H1 (cell line): ENCODE data around the gene PHF10. TPM values are rescaled to one million over a fixed set of nuclear protein-coding genes. Genes with fewer than 3 reads are reported as not detected.
A peak's percentile ranks its signal among the peaks of the same experiment; 100 is the strongest.

Source experiments
- CTCF ChIA-PET: fragments of 300-600 bp; sonication (Branson Sonifier 250); formaldehyde crosslinking; loops from one replicate; lab custom pipeline; 2021; ENCODE audit not compliant: partially characterized antibody; lab: Charles Lee
- POLR2A ChIA-PET: fragments of 300-600 bp; sonication (Branson Sonifier 250); formaldehyde crosslinking; loops from one replicate; lab custom pipeline; 2021; ENCODE audit warnings: inconsistent platforms; ENCODE audit not compliant: partially characterized antibody; lab: Charles Lee
- DNase-seq, 2 experiments: peaks; one replicate each; pipeline versions ENCODE4 v3.0.0 to v3.0.0-alpha.2; 2010 to 2022; ENCODE audit warnings: low spot score in 2 of 2, low read depth in 1 of 2, mixed read lengths in 1 of 2
- FAIRE-seq: peaks from 2 replicates; lab custom pipeline; 2011; peaks lifted over from hg19 to GRCh38; lab: Jason Lieb, UNC
- H2AFZ ChIP-seq: 2 replicates; pipeline ENCODE4 v1.8.1; 2012; ENCODE audit warnings: low read length, inconsistent platforms
- H2AK5ac ChIP-seq: 2 replicates; pipeline ENCODE4 v1.6.1; 2013; ENCODE audit warnings: low read depth, low read length
- H2BK120ac ChIP-seq: replicated peaks from 2 replicates; pipeline ENCODE3; 2013; ENCODE audit warnings: low read depth, low read length, inconsistent platforms
- H2BK12ac ChIP-seq: 2 replicates; pipeline ENCODE4 v1.6.1; 2013; ENCODE audit warnings: low read depth, low read length
- H2BK15ac ChIP-seq: 2 replicates; pipeline ENCODE4 v1.6.1; 2013; ENCODE audit warnings: low read length
- H2BK20ac ChIP-seq: 2 replicates; pipeline ENCODE4 v1.6.1; 2013; ENCODE audit warnings: low read length
- H2BK5ac ChIP-seq: 2 replicates; pipeline ENCODE4 v1.6.1; 2013; ENCODE audit warnings: low read depth, low read length
- H3K14ac ChIP-seq: 2 replicates; pipeline ENCODE4 v1.6.1; 2013; ENCODE audit warnings: inconsistent platforms; ENCODE audit not compliant: insufficient read length
- H3K18ac ChIP-seq: 2 replicates; pipeline ENCODE4 v1.6.1; 2013; ENCODE audit warnings: low read length; ENCODE audit errors: extremely low read depth
- H3K23ac ChIP-seq: 2 replicates; pipeline ENCODE4 v1.6.1; 2013; ENCODE audit warnings: inconsistent platforms; ENCODE audit not compliant: insufficient read length
- H3K23me2 ChIP-seq: 2 replicates; pipeline ENCODE4 v1.6.1; 2013; ENCODE audit warnings: low read depth, low read length
- H3K27ac ChIP-seq: 2 replicates; pipeline ENCODE4 v1.6.1; 2011; ENCODE audit warnings: low read depth, low read length, inconsistent platforms
- H3K27me3 ChIP-seq, 4 experiments: replicated peaks in 1 of 4; 1 replicate in 1 of 4; 2 replicates in 3 of 4; pipeline versions ENCODE4 v1.6.1 to v1.8.1; 2011 to 2013; ENCODE audit warnings: low read length in 3 of 4, mild to moderate bottlenecking in 3 of 4, inconsistent platforms in 2 of 4, mixed read lengths in 2 of 4, moderate library complexity in 1 of 4; ENCODE audit not compliant: control insufficient read depth in 3 of 4, insufficient read depth in 3 of 4; ENCODE audit errors: extremely low read depth in 1 of 4
- H3K36me3 ChIP-seq, 4 experiments: 2 replicates each; pipeline versions ENCODE4 v1.6.1 to v1.8.1; 2011 to 2013; ENCODE audit warnings: mild to moderate bottlenecking in 4 of 4, low read length in 3 of 4, moderate library complexity in 2 of 4, control low read depth in 1 of 4, inconsistent platforms in 1 of 4; ENCODE audit not compliant: insufficient read depth in 4 of 4, control insufficient read depth in 2 of 4
- H3K4ac ChIP-seq: replicated peaks from 2 replicates; pipeline ENCODE3; 2013; ENCODE audit warnings: low read length, low read depth, mixed read lengths, inconsistent platforms; ENCODE audit not compliant: insufficient read length
- H3K4me1 ChIP-seq, 4 experiments: replicated peaks in 1 of 4; 1 replicate in 1 of 4; 2 replicates in 3 of 4; pipeline versions ENCODE4 v1.6.1 to v1.8.1; 2011 to 2013; ENCODE audit warnings: low read length in 3 of 4, inconsistent platforms in 2 of 4, mixed read lengths in 1 of 4; ENCODE audit not compliant: insufficient read depth in 4 of 4, control insufficient read depth in 3 of 4
- H3K4me2 ChIP-seq, 2 experiments: 2 replicates each; pipeline versions ENCODE4 v1.6.1 to v1.8.1; 2011 to 2013; ENCODE audit warnings: low read depth in 2 of 2, low read length in 2 of 2, control low read depth in 1 of 2, inconsistent platforms in 1 of 2, mild to moderate bottlenecking in 1 of 2; ENCODE audit not compliant: insufficient read depth in 1 of 2
- H3K4me3 ChIP-seq, 4 experiments: fragments of 200-600, 300-600 bp in 1 of 4; sonication (generic), shearing (Covaris generic), sonication (Bioruptor Twin) in 1 of 4; 2 replicates each; pipeline versions ENCODE4 v1.5.1 to v1.8.1; 2011 to 2016; ENCODE audit warnings: low read length in 4 of 4, low read depth in 3 of 4, control low read depth in 2 of 4, inconsistent platforms in 2 of 4, mild to moderate bottlenecking in 2 of 4, mixed read lengths in 1 of 4, moderate library complexity in 1 of 4; ENCODE audit not compliant: insufficient read depth in 2 of 4; ENCODE audit errors: extremely low read depth in 1 of 4
- H3K56ac ChIP-seq: replicated peaks from 2 replicates; pipeline ENCODE3; 2013; ENCODE audit warnings: low read depth, mild to moderate bottlenecking, mixed read lengths, low read length, inconsistent platforms; ENCODE audit not compliant: insufficient read length
- H3K79me1 ChIP-seq: 2 replicates; pipeline ENCODE4 v1.6.1; 2013; ENCODE audit warnings: low read depth, low read length, control low read depth
- H3K79me2 ChIP-seq, 2 experiments: 2 replicates each; pipeline versions ENCODE4 v1.6.1 to v1.8.1; 2012 to 2013; ENCODE audit warnings: low read length in 2 of 2, mild to moderate bottlenecking in 2 of 2, inconsistent platforms in 1 of 2; ENCODE audit not compliant: insufficient read depth in 2 of 2, control insufficient read depth in 1 of 2
- H3K9ac ChIP-seq, 4 experiments: replicated peaks in 1 of 4; 1 replicate in 1 of 4; 2 replicates in 3 of 4; pipeline versions ENCODE4 v1.6.1 to v1.8.1; 2011 to 2013; ENCODE audit warnings: low read depth in 3 of 4, low read length in 3 of 4, control low read depth in 2 of 4, mild to moderate bottlenecking in 2 of 4, moderate library complexity in 2 of 4, inconsistent platforms in 1 of 4; ENCODE audit errors: extremely low read depth in 1 of 4
- H3K9me3 ChIP-seq, 2 experiments: 2 replicates each; pipeline versions ENCODE4 v1.6.1 to v1.8.1; 2012 to 2013; ENCODE audit warnings: mild to moderate bottlenecking in 2 of 2, moderate library complexity in 2 of 2, control low read depth in 1 of 2, inconsistent platforms in 1 of 2, low read depth in 1 of 2, low read length in 1 of 2, mixed read lengths in 1 of 2; ENCODE audit not compliant: insufficient read depth in 2 of 2
- H4K20me1 ChIP-seq, 2 experiments: replicated peaks in 1 of 2; 2 replicates each; pipeline versions ENCODE3 to v1.8.1; 2011 to 2013; ENCODE audit warnings: inconsistent platforms in 2 of 2, low read length in 2 of 2, mild to moderate bottlenecking in 1 of 2; ENCODE audit not compliant: insufficient read depth in 2 of 2, control insufficient read depth in 1 of 2
- H4K5ac ChIP-seq: 2 replicates; pipeline ENCODE4 v1.6.1; 2013; ENCODE audit warnings: low read length, low read depth, mixed read lengths, inconsistent platforms; ENCODE audit not compliant: insufficient read length
- H4K8ac ChIP-seq: 2 replicates; pipeline ENCODE4 v1.8.0; 2013; ENCODE audit warnings: mild to moderate bottlenecking, moderate library complexity, low read length, inconsistent platforms; ENCODE audit not compliant: insufficient read depth; ENCODE audit errors: extremely low read depth
- H4K91ac ChIP-seq: replicated peaks from 2 replicates; pipeline ENCODE3; 2013; ENCODE audit warnings: low read length, mixed read lengths, inconsistent platforms; ENCODE audit not compliant: insufficient read length
- MAFK ChIP-seq: IDR thresholded peaks from 2 replicates; pipeline ENCODE4 v1.6.1; 2012; ENCODE audit warnings: low read depth, mild to moderate bottlenecking, improper control_type of control experiment, low read length
- SP2 ChIP-seq: IDR thresholded peaks from 2 replicates; pipeline ENCODE4 v1.6.1; 2012; ENCODE audit warnings: mild to moderate bottlenecking, low read length, inconsistent platforms
- WGBS, 2 experiments: shearing (Covaris generic) in 1 of 2; methylation state at CpG; one replicate each; pipeline versions ENCODE4 v1.1.6 to v1.1.7; 2013 to 2015; ENCODE audit warnings: low lambda C conversion rate in 2 of 2, mixed read lengths in 2 of 2, inconsistent platforms in 1 of 2, low coverage in 1 of 2, missing lambda C conversion rate in 1 of 2; ENCODE audit not compliant: insufficient replicate concordance in 2 of 2, insufficient coverage in 1 of 2, insufficient read length in 1 of 2; ENCODE audit errors: extremely low coverage in 1 of 2, missing lambda C conversion rate in 1 of 2; 5-methylcytosine and 5-hydroxymethylcytosine counted together
- polyA plus RNA-seq, 7 experiments: library from polyadenylated mRNA; depleted of rRNA in 3 of 7; stranded (reverse) in 5 of 7; unstranded in 2 of 7; fragments of >200 nt in 5 of 7; fragments of 200-250 nt in 2 of 7; gene quantifications; 1 replicate in 5 of 7; 2 replicates in 1 of 7; 4 replicates in 1 of 7; pipeline versions ENCODE4 v1.2.1 to v1.2.3, GENCODE V29; 2011 to 2013; ENCODE audit warnings: missing spikeins in 2 of 7, mixed read lengths in 2 of 7
- total RNA-seq: library from RNA; stranded (reverse); fragmentation: NEBNext Ultra II Directional; extraction: Animal tissue kit (Norgen Biotek cat#: 25700); gene quantifications from 2 replicates; pipeline ENCODE4 v1.2.1, GENCODE V29; 2021

PHF10 gene
- total and polyA plus RNA-seq, 2 of the 8 experiments (the other 6 are each of a cell fraction or from before 2014, with no cell fraction given), result 15.6 to 51.1 TPM

DNA sequence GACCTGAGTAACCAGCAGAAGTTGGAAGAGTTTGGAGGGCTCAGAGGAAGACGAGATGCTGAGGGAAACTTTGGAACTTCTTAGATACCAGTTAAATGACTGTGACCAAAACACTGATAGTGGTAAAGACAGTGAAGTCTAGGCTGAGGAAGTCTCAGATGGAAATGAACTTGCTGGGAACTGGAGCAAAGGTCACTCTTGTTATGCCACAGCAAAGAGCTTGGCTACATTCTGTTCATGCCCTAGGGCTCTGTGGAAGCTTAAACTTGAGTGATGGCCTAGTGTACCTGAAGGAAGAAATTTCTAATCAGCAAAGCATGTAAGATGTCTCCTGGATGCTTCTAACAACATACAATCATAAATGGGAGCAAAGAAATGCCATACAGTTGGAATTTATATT, 47.2 kb downstream of the PHF10 start:
- H3K23ac ChIP-seq, result no peak overlapping the region
- no peak overlapping the region for H4K8ac ChIP-seq
- no peak overlapping the region for H2BK5ac ChIP-seq
- H3K9me3 ChIP-seq, result no peaks in the 10 kb centered on the region
- H3K4ac ChIP-seq, result no peak overlapping the region
- no peak overlapping the region for H2BK12ac ChIP-seq
- H3K18ac ChIP-seq, result no peak overlapping the region
- peak in 1 of 2 experiments; percentile 14 for DNase-seq
- TF ChIP-seq SP2 (no peak), MAFK (no peak)
- FAIRE-seq, result no peak
- POLR2A ChIA-PET, result interaction anchor here (1.0 kb wide), 1 partner anchor 12 kb away, joined by 3 read pairs; no protein-coding TSS in a partner anchor
- peaks cover 0 to 1% of the 10 kb centered on the region in 2 experiments for H4K20me1 ChIP-seq
- no peak overlapping the region for H2AK5ac ChIP-seq
- H2BK120ac ChIP-seq, result no peak overlapping the region
- no peaks in the 10 kb centered on the region for H3K23me2 ChIP-seq
- no peak overlapping the region for H4K91ac ChIP-seq
- H3K14ac ChIP-seq, result no peak overlapping the region
- WGBS, 2 experiments, result 92% methylated on average over 1 of the region's 1 CpG; no CpG with 5 or more reads in 1 of the 2 experiments
- H2BK20ac ChIP-seq, result no peak overlapping the region
- peaks cover 6% of the 10 kb centered on the region; the same call in 1 of the 2 replicates for H3K79me1 ChIP-seq
- H3K4me3 ChIP-seq, result no peak overlapping the region
- H3K27me3 ChIP-seq, result no peaks in the 10 kb centered on the region
- H2BK15ac ChIP-seq, result no peak overlapping the region
- H2AFZ ChIP-seq, result no peak overlapping the region
- CTCF ChIA-PET, result interaction anchor here (0.5 to 1.5 kb wide), 2 partner anchors 16 kb away, joined by 3 to 6 read pairs; no protein-coding TSS in a partner anchor
- no peak overlapping the region for H3K27ac ChIP-seq
- no peak overlapping the region for H3K56ac ChIP-seq
- no peak overlapping the region for H3K9ac ChIP-seq
- no peak overlapping the region for H4K5ac ChIP-seq
- H3K4me2 ChIP-seq, result no peak overlapping the region
- H3K79me2 ChIP-seq, result peaks cover 0 to 13% of the 10 kb centered on the region in 2 experiments; a peak in 1 of 4 replicates
- 0 out of 7 replicates have a peak, but pooled peaks cover 0 to 2% (median 0%) of the 10 kb centered on the region in 4 experiments for H3K4me1 ChIP-seq
- H3K36me3 ChIP-seq, result peaks cover 0 to 16% (median 3%) of the 10 kb centered on the region in 4 experiments; a peak in 6 of 8 replicates
